NOMO-1 treated with dmso at 0.1 percent for 144 hours (cell line): ENCODE results near the gene ARHGEF10L.
"Not testable (repeated sequence)": the region's sequence is repeated elsewhere in the genome, so short reads cannot be mapped to it uniquely, and the experiment has no call there.

ENCODE experiments used
- DNase-seq: peaks from one replicate; lab custom pipeline; 2025; ENCODE audit not compliant: unreplicated experiment; lab: John Stamatoyannopoulos, UW

The ARHGEF10L gene

GRCh38 chr1:17733661-17734060, 194.2 kb downstream of the ARHGEF10L start:
- no peak for DNase-seq

- no peak for DNase-seq
Measured at GRCh38 chr1:17734609-17735008, 195.1 kb downstream of the ARHGEF10L start.

- no peak for DNase-seq
Measured at GRCh38 chr1:17735348-17735747, 195.8 kb downstream of the ARHGEF10L start.

- DNase-seq: no peak
Measured at GRCh38 chr1:17735793-17736192, 196.3 kb downstream of the ARHGEF10L start.

- DNase-seq: no peak
Measured at GRCh38 chr1:17736625-17737024, 197.1 kb downstream of the ARHGEF10L start.

- DNase-seq: no peak
Measured at GRCh38 chr1:17739050-17739449, 199.6 kb downstream of the ARHGEF10L start.

GRCh38 chr1:17741052-17741451, 201.6 kb downstream of the ARHGEF10L start:
- no peak for DNase-seq

GRCh38 chr1:17742583-17742982, 203.1 kb downstream of the ARHGEF10L start:
- no peak for DNase-seq

- DNase-seq: no peak
Measured at GRCh38 chr1:17743008-17743647, 203.6 kb downstream of the ARHGEF10L start.

- no peak for DNase-seq
Measured at GRCh38 chr1:17743925-17744324, 204.4 kb downstream of the ARHGEF10L start.

GRCh38 chr1:17744666-17745478, 205.4 kb downstream of the ARHGEF10L start:
- DNase-seq: no peak

- DNase-seq: no peak
Measured at GRCh38 chr1:17745479-17745955, 206.0 kb downstream of the ARHGEF10L start.

GRCh38 chr1:17746281-17746680, 206.8 kb downstream of the ARHGEF10L start:
- not testable (repeated sequence) for DNase-seq

- no peak for DNase-seq
Measured at GRCh38 chr1:17746920-17747319, 207.4 kb downstream of the ARHGEF10L start.
